Sigmoid colon (tissue), 3 donors: ENCODE measurements around the gene MXD4.

Experiments
- CTCF ChIP-seq, 4 experiments: fragments of 450-650 bp in 3 of 4; fragments of 200-600 bp in 1 of 4; IDR thresholded peaks; one replicate each; pipeline ENCODE4 v1.5.1; 2016 to 2019; ENCODE audit warnings: antibody characterized with exemption in 4 of 4, mild to moderate bottlenecking in 3 of 4, moderate library complexity in 2 of 4
- POLR2A ChIP-seq, 2 donors: fragments of 450-650 bp; IDR thresholded peaks; one replicate each; pipeline ENCODE4 v1.6.1; 2016; ENCODE audit warnings: antibody characterized with exemption in 2 of 2, mild to moderate bottlenecking in 2 of 2, moderate library complexity in 2 of 2

DNA sequence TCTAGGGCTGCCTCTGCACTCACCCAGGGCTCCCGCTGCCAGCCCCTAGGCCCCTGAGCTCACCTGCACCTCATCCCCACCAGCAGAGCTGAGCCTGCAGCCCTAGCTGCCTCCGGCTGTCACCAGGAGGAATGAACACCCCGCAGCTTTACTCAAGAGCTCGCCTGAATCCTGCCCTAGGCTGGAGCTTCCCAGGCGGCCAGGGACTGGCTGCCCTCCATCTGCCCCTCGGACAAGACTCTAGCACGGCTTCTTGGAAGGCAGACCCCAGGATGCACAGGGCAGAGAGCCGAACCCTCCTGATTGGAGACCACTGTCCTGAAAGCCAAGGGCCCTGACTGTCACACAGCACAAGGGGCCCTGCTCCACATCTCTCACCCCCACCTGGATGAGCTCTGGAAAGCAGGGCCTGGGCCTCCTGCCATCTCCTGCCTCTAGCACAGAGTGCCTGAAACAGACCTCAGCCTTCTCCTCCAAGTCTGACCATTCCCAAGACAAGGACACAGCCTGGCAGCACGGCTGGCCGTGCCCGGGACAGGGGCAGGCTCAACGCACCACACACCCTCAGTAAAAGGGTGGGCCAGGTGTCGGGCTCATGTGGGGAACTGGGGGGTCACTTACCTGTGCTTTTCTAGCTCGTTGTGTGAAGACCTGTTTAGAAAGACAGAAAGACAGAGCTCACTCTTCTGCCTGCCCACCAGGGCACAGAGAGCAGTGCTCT is 4.4 kb downstream of the MXD4 start:
- no peak for TF ChIP-seq POLR2A (IDR thresholded peaks at IDR 0.05)
- TF ChIP-seq CTCF (IDR thresholded peaks at IDR 0.05): no peak
